HCT116 (cell line): ENCODE data around the gene CD9. TPM values are rescaled to one million over a fixed set of nuclear protein-coding genes. Genes with fewer than 3 reads are reported as not detected.

Experiments used
- ATAC-seq: fragments of 200-7000 bp; cut with Tn5 transposase; 2 replicates; pipeline ENCODE4 v1.9.1; 2020; ENCODE audit warnings: mild to moderate bottlenecking, moderate library complexity
- BruUV-seq: library from RNA; stranded (reverse); fragments of 400-500 nt; replicated peaks from 2 replicates; lab custom pipeline; 2021; lab: Mats Ljungman, UMichigan
- CTCF ChIA-PET: fragments of 300-600 bp; sonication (Branson Sonifier 250); formaldehyde crosslinking; loops from one replicate; lab custom pipeline; 2021; ENCODE audit warnings: antibody characterized with exemption; lab: Charles Lee
- POLR2A ChIA-PET: fragments of 300-600, 350-600 bp; sonication (Branson Sonifier 250); formaldehyde crosslinking; loops from one replicate; lab custom pipeline; 2021; ENCODE audit warnings: antibody characterized with exemption; lab: Charles Lee
- RAD21 ChIA-PET, 2 experiments: fragments of 300-600 bp; sonication (Branson Sonifier 250); formaldehyde crosslinking; loops; one replicate each; lab custom pipeline; 2023; ENCODE audit warnings: low total read pairs in 2 of 2; ENCODE audit not compliant: uncharacterized antibody in 2 of 2, unreplicated experiment in 2 of 2, low non-redundant PET in 1 of 2; lab: Charles Lee
- DNase-seq: peaks from one replicate; pipeline ENCODE4 v3.0.0-alpha.2; 2010; ENCODE audit warnings: low read depth, low spot score
- H2AFZ ChIP-seq: fragments of 200-600 bp; shearing (Covaris generic), sonication (generic); 2 replicates; pipeline ENCODE4 v1.6.1; 2017; ENCODE audit warnings: low read depth, mixed run types, mixed read lengths, antibody characterized with exemption, low read length; ENCODE audit not compliant: poor library complexity, severe bottlenecking
- H3K27ac ChIP-seq: 2 replicates; pipeline ENCODE4 v1.5.1; 2012; ENCODE audit warnings: low read depth, low read length
- H3K27me3 ChIP-seq: fragments of 200-600 bp; sonication (generic); 2 replicates; pipeline ENCODE4 v1.6.1; 2016; ENCODE audit warnings: mixed run types, low read length, mixed read lengths; ENCODE audit not compliant: insufficient read depth
- H3K36me3 ChIP-seq, 2 experiments: fragments of 200-500 bp in 1 of 2; fragments of 200-600 bp in 1 of 2; sonication (Bioruptor generic) in 1 of 2; sonication (generic) in 1 of 2; 2 replicates each; pipeline versions ENCODE4 v1.5.1 to v1.6.1; 2014 to 2016; ENCODE audit warnings: low read length in 2 of 2, inconsistent platforms in 1 of 2, mixed read lengths in 1 of 2, mixed run types in 1 of 2; ENCODE audit not compliant: insufficient read depth in 2 of 2, control insufficient read depth in 1 of 2
- H3K4me1 ChIP-seq, 2 experiments: fragments of 200-600 bp in 1 of 2; sonication (generic) in 1 of 2; 2 replicates each; pipeline versions ENCODE4 v1.5.1 to v1.6.1; 2012 to 2017; ENCODE audit warnings: low read length in 2 of 2, inconsistent platforms in 1 of 2, mild to moderate bottlenecking in 1 of 2, mixed read lengths in 1 of 2, mixed run types in 1 of 2, moderate library complexity in 1 of 2; ENCODE audit not compliant: insufficient read depth in 2 of 2, control insufficient read depth in 1 of 2
- H3K4me2 ChIP-seq: fragments of 200-600 bp; sonication (generic); 2 replicates; pipeline ENCODE4 v1.6.1; 2017; ENCODE audit warnings: mixed run types, low read length, mixed read lengths
- H3K4me3 ChIP-seq, 2 experiments: fragments of 200-600 bp in 1 of 2; sonication (generic) in 1 of 2; replicated peaks in 1 of 2; 2 replicates each; pipeline ENCODE4 v1.5.1; 2011 to 2016; ENCODE audit warnings: low read length in 2 of 2, control low read depth in 1 of 2, low read depth in 1 of 2, mild to moderate bottlenecking in 1 of 2, mixed read lengths in 1 of 2, mixed run types in 1 of 2
- H3K79me2 ChIP-seq: fragments of 200-600 bp; sonication (generic); 2 replicates; pipeline ENCODE4 v1.6.1; 2017; ENCODE audit warnings: mild to moderate bottlenecking, mixed run types, low read length, moderate library complexity, mixed read lengths; ENCODE audit not compliant: insufficient read depth
- H3K9ac ChIP-seq: fragments of 200-600 bp; sonication (generic); 2 replicates; pipeline ENCODE4 v1.6.1; 2016; ENCODE audit warnings: low read length, mixed read lengths
- H3K9me2 ChIP-seq: fragments of 200-600 bp; sonication (generic), shearing (Covaris generic); 2 replicates; pipeline ENCODE4 v1.6.1; 2017; ENCODE audit warnings: mixed run types, mild to moderate bottlenecking, moderate library complexity; ENCODE audit not compliant: insufficient read depth
- H3K9me3 ChIP-seq, 2 experiments: fragments of 200-500 bp in 1 of 2; fragments of 200-600 bp in 1 of 2; sonication (Bioruptor generic) in 1 of 2; sonication (generic) in 1 of 2; 2 replicates each; pipeline ENCODE4 v1.6.1; 2014 to 2017; ENCODE audit warnings: low read length in 2 of 2, mixed read lengths in 2 of 2, inconsistent platforms in 1 of 2, low read depth in 1 of 2, mild to moderate bottlenecking in 1 of 2, mixed run types in 1 of 2, moderate library complexity in 1 of 2; ENCODE audit not compliant: control insufficient read depth in 1 of 2, insufficient read depth in 1 of 2
- H4K20me1 ChIP-seq: fragments of 200-600 bp; sonication (generic), shearing (Covaris generic); 2 replicates; pipeline ENCODE4 v1.6.1; 2017; ENCODE audit warnings: mixed run types, mild to moderate bottlenecking, moderate library complexity; ENCODE audit not compliant: insufficient read depth
- EGR1 ChIP-seq: IDR thresholded peaks from 2 replicates; pipeline ENCODE4 v1.6.1; 2012; ENCODE audit warnings: low read depth
- intact Hi-C: fragments of 100-400 bp; cut with micrococcal nuclease; formaldehyde crosslinking; loops from 2 replicates; pipeline ENCODE4 v1.10.0; 2022
- total RNA-seq: library from RNA; stranded (reverse); gene quantifications from one replicate; pipeline ENCODE4 v1.2.1, GENCODE V29; 2021; ENCODE audit not compliant: unreplicated experiment
- TF ChIP-seq, protein P1 (sequence below): IDR thresholded peaks from 2 replicates; pipeline ENCODE4 v1.6.1; 2012; ENCODE audit warnings: low read depth
- TF ChIP-seq, protein P2 (sequence below), 3 experiments: fragments of 200-600 bp in 1 of 3; sonication (generic) in 1 of 3; IDR thresholded peaks in 2 of 3; conservative IDR thresholded peaks in 1 of 3; 2 replicates each; pipeline ENCODE4 v1.5.1; 2012 to 2017; ENCODE audit warnings: low read depth in 2 of 3, low read length in 2 of 3, antibody characterized with exemption in 1 of 3, borderline replicate concordance in 1 of 3, control low read depth in 1 of 3, mild to moderate bottlenecking in 1 of 3, mixed read lengths in 1 of 3, mixed run types in 1 of 3, moderate library complexity in 1 of 3; ENCODE audit not compliant: insufficient read depth in 1 of 3

CD9 gene
- total RNA-seq, 1 experiment from 2014 or later = 182 TPM

DNA sequence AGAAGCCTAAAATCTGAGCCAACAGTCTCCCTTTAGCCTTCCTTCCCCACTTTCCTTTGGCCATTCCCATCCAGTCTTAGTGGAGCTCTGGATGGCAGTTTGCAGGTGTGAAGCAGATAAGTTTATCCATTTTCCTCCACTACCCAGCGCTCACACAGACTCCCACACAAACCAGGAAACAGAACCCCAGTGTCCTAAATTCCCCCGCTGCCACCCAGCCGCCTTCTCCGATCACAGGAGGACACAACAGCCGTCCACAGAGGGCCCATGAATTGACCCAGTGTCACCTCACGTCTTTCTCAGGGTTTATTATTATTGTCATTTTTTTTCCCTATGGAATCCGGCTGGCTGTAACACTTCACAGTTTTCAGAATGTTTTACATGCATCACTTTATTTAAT is 16.4 kb downstream of the CD9 start (continued):
- TF ChIP-seq, protein P1, sequence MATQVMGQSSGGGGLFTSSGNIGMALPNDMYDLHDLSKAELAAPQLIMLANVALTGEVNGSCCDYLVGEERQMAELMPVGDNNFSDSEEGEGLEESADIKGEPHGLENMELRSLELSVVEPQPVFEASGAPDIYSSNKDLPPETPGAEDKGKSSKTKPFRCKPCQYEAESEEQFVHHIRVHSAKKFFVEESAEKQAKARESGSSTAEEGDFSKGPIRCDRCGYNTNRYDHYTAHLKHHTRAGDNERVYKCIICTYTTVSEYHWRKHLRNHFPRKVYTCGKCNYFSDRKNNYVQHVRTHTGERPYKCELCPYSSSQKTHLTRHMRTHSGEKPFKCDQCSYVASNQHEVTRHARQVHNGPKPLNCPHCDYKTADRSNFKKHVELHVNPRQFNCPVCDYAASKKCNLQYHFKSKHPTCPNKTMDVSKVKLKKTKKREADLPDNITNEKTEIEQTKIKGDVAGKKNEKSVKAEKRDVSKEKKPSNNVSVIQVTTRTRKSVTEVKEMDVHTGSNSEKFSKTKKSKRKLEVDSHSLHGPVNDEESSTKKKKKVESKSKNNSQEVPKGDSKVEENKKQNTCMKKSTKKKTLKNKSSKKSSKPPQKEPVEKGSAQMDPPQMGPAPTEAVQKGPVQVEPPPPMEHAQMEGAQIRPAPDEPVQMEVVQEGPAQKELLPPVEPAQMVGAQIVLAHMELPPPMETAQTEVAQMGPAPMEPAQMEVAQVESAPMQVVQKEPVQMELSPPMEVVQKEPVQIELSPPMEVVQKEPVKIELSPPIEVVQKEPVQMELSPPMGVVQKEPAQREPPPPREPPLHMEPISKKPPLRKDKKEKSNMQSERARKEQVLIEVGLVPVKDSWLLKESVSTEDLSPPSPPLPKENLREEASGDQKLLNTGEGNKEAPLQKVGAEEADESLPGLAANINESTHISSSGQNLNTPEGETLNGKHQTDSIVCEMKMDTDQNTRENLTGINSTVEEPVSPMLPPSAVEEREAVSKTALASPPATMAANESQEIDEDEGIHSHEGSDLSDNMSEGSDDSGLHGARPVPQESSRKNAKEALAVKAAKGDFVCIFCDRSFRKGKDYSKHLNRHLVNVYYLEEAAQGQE = no peak
- TF ChIP-seq, all 23 proteins: peak for 0

DNA sequence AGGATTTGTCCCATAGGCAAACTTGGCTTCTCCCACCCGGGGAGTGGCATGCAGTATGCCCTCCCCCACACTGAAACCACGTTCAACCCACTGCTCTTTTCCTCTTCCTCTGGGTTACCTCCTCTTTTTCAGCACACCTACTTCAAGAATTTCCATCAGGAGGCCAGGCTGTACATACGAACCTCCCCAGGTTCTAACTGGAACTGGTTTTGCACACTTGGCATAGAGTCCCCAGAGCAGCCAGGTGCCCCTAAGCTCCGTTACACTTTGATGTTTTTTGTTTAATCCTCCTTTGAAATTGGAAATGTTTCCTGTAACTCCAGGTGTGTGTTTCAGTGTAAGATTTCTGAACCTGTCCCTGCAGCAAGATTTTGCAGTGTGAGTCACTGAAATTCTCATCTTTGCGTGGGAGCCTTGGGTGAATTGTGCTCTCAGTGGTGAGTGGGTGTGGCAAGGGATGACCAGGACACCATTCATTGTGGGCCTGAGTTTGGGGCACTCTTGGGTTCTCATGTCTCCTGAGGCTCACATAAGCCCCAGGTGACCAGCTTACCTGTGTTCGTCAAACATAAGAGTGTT is 18.2 kb downstream of the CD9 start:
- Histone ChIP-seq H3K9me3 (no peaks in the 10 kb centered on the region), H3K9ac (peak overlapping the region; percentile 55), H4K20me1 (no peaks in the 10 kb centered on the region), H3K79me2 (peaks cover 95% of the 10 kb centered on the region), H3K27me3 (no peaks in the 10 kb centered on the region), H3K4me1 (peaks cover 89 to 96% of the 10 kb centered on the region in 2 experiments), H3K9me2 (no peaks in the 10 kb centered on the region), H3K27ac (peak overlapping the region; percentile 51), H3K36me3 (0 out of 4 replicates have a peak, but pooled peaks cover 0 to 5% of the 10 kb centered on the region in 2 experiments), H3K4me2 (peak overlapping the region; percentile 89), H2AFZ (no peak overlapping the region), H3K4me3 (peak overlapping the region in 1 of 2 experiments; percentile 32; a peak in 1 of 4 replicates)
- DNase-seq (no peak), ATAC-seq (no peak)
- no TSS peak for BruUV-seq
- intact Hi-C loops = no loop called here
- ChIA-PET RAD21 (no interaction called here), CTCF (no interaction called here), POLR2A (no interaction called here)
- TF ChIP-seq EGR1 = peak; percentile 62
- TF ChIP-seq, protein P2, sequence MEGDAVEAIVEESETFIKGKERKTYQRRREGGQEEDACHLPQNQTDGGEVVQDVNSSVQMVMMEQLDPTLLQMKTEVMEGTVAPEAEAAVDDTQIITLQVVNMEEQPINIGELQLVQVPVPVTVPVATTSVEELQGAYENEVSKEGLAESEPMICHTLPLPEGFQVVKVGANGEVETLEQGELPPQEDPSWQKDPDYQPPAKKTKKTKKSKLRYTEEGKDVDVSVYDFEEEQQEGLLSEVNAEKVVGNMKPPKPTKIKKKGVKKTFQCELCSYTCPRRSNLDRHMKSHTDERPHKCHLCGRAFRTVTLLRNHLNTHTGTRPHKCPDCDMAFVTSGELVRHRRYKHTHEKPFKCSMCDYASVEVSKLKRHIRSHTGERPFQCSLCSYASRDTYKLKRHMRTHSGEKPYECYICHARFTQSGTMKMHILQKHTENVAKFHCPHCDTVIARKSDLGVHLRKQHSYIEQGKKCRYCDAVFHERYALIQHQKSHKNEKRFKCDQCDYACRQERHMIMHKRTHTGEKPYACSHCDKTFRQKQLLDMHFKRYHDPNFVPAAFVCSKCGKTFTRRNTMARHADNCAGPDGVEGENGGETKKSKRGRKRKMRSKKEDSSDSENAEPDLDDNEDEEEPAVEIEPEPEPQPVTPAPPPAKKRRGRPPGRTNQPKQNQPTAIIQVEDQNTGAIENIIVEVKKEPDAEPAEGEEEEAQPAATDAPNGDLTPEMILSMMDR (IDR thresholded peaks at IDR 0.05 in 2 of 3, conservative IDR thresholded peaks at IDR 0.05 in 1 of 3; ENCODE audit: borderline replicate concordance in 1 of 3, insufficient read depth in 1 of 3, low read depth in 2 of 3, low read length in 2 of 3) = no peak
